Activated CD4-positive, alpha-beta T cell treated with anti-CD3 and anti-CD28 coated beads, Interleukin-2, Interleukin-4, amounts not matched to agents 100 ng/mL and 50 ng/mL, durations not matched to agents 16 hours and 8 hours (primary cell): ENCODE data around the gene HNRNPA2B1.

Experiments
- DNase-seq: peaks from one replicate; pipeline ENCODE4 v3.0.0-alpha.2; 2020; ENCODE audit warnings: low spot score

The HNRNPA2B1 gene

DNA sequence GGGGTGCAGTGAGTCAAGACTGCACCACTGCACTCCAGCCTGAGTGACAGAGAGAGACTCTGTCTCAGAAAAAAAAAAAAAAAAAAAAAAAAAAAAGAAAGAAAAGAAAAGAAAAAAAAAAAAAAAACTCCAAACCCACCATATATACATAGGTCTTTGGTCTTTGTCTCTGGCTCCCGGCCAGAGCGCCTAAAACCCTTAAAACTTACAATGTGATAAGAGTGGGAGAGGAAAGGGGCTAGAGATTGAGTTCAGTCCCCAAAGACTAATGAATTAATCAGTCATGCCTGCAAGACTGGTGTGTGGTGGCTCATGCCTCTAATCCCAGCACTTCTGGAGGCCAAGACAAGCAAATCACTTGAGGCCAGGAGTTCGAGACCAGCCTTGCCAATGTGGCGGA is 55.3 kb downstream of the HNRNPA2B1 start:
- no peak for DNase-seq

DNA sequence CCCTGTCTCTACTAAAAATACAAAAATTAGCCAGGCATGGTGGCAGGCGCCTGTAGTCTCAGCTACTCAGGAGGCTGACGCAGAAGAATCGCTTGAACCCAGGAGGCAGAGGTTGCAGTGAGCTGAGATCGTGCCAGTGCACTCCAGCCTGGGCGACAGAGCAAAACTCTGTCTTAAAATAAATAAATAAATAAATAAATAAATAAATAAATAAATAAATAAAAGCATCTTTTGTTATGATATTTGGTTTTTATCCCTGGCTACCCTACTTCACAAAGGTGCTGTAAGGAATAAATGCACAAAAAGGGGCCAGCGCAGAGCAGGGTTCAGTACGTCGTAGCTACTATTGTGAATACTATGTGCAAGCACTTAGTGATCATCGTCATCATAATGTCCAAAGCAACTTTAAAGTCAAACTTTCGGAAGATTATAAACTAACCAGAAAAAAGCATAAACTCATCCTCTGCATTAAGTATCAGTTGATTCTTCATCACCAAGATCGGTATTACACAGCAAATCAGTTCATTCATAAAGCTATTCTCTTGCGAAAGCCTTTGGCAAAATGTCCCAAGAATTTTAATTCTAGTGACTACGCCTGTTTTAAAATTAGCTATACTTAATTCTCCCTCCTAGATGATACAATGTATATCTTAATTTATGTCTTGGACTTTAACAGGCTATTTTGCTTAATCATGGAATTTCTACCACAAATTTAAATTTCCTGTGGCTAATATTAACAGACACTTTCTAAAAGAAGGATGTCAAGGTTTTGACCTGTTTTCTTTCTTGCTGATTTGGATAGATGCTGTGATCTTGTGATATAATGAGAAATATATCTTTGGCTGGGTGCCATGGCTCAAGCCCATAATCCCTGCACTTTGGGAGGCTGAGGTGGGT is 56.1 kb downstream of the HNRNPA2B1 start:
- no peak for DNase-seq

DNA sequence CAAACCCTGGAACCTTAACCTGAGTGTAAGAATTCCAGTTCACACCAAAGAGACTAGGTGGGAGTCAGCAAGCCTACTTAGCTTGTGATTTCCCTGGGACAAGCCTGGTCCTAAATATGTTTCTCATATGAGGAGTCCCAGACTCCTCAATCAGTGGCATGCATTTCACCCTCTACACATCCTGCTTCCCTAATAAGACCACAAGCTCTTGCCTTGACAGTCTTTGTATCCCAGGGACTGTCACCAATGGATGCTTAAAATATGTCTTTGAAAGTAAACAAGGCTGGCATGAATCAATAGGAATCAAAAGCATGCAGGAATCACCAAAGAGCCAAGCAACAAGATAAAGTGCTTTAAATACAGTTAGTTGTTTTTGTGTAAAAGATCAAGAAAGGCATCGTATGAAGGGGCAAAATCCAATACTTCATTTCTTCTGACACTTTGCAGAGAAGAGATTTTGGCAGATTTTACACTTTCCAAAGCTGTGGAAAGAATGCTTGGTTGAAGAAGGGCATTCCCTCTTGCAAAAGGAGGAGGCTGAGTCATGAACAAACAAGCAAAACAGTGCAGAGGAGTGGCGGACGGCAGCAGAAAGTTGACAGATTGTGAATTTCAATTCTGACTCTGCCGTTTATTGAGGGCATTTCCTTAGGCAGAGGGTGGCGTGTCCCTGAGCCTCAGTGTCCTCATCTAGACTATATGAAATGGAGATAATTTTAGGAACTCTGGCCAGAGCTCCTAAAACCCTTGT is 57.1 kb downstream of the HNRNPA2B1 start:
- no peak for DNase-seq

DNA sequence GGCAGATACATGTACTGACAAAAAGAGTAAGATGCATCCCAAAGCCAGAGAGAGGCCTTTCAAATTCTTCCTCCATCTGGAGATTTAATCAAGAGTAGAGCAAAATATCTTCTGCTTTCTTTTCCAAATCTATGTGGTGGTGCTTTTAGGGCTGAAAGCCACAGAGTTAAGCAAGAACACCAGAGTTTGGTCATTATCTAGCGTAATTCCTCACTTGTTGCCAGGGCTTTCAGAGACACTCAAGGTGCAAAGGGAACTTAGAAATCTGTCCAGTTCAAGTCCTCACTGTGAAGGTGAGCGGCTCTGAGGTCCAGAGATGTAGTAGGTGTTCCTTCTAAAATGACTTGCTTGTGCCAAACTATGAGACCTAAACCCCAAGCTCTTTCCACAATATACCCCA is 59.5 kb downstream of the HNRNPA2B1 start:
- DNase-seq: no peak

DNA sequence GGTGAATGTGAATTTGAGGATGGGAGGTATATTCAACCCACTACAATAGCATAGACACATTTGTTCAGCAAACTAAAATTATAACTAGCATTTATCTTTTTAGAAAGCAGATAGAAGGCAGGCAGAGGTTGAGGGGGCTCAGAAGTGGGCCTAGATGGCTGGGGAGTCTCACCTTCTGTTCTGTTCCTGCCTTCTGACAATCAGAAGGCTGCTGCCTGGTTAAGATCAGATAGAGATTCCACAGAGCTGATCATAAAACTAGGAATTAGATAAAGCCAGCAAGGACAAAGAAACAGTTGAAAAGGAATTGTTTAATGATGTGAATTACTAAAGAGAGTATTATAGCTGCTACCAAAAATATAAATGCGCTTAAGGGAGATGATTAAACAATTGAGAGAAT is 60.2 kb downstream of the HNRNPA2B1 start:
- no peak for DNase-seq
